T-helper 22 cell (primary cell): ENCODE measurements around the gene KMT2C.

Experiments
- DNase-seq: peaks from one replicate; pipeline ENCODE4 v3.0.0-alpha.2; 2020; ENCODE audit warnings: low read depth

KMT2C gene

DNA sequence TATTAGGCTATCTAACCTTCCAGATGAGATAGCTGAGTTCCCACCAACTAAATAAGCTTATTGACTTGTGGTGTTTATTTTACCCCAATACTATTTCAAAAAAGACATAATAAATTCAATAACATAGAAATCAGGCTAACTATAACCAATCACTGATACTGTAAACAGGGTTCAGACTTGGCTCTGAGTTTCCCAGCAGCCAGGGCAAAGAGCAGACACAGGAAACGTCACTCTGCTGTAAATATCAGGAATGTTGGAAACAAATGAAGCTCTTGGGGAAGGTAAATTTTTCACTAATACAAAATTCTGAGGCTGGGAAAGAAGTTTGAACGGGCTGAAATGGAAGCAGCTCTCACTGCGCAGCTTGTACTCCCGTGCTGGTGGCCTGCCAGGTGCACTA, 295.7 kb downstream of the KMT2C start:
- no peak for DNase-seq

DNA sequence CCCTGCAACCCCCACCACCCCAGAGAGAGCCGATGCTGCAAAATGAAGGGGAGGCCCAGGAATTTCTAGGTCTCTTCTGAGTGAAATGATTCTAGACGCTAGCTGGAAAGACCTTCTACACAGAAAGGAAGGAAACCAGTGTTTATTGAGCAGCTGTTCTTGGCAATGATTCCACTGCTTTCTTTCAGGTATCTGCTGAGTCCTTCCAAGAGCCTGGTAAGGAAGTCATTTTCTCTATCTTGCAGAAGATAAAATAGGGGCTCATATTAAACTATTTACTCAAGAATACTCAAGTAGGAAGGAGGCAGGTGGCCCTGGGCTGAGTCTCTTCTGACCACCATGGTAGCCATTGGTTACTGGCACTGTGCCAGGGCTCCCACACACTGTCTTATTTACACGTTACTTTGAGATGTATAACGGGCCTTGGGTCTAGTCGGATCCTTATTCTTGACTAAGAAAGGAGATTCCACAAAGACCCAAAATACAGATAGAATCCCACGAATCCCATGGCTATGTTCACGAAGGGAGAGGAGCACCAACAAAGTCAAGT, 298.3 kb downstream of the KMT2C start:
- no peak for DNase-seq

DNA sequence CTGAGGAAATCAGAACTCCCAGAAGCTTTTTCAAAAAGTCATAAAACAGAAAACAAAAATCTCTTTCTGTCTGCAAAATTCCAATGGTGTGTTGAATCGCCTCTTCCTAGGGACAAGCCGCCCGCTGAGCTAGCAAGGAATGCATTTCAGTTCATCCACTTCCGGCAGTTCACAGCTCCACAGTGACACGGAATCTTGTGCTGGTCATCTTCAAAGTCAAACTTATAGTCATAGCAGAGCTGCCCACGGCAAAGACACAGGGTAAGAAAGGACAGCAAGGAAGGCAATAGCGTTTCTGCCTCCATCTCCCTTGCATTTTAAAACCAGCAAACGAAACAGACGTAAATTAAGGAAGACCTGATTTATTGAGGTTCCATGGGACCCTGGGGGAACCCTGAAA, 299.1 kb downstream of the KMT2C start:
- no peak for DNase-seq

DNA sequence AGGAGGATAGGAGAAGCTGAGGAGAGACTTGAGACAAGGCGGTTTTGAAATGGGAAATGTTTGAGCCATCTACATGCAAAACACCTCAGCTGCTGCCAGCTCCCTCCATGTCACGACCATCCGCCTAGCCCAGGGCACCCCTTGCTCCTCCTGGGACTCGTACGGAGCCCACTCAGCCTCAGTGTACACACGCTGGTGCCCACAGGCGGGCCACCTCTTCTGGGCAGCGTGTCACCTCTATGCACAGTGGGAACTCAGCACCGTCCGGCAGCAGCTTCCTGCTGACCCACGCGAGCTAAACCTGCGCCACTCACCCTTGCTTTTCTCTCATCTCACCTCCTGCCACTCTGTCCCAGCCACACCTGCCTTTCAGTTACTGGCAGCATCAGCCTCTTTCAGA, 302.0 kb downstream of the KMT2C start:
- no peak for DNase-seq

DNA sequence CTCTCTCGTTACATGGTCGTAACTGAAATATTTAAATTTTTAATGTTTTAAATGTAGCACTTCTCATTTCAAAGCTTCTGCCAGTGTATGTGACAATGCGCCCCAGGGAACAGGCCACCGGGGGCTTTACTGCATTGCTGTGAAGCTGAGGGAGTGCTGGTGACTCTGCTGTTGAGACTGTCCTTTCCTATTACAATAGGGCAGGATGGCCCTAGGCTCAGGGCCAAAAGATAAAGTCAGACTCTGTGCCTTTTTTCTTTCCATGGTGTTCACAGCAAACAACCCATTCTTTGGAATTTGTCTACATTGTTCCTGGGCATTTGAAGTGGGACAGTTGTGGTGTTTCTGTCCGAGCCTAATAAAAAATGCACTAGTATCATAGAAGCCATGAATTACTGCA, 303.0 kb downstream of the KMT2C start:
- DNase-seq, result no peak

DNA sequence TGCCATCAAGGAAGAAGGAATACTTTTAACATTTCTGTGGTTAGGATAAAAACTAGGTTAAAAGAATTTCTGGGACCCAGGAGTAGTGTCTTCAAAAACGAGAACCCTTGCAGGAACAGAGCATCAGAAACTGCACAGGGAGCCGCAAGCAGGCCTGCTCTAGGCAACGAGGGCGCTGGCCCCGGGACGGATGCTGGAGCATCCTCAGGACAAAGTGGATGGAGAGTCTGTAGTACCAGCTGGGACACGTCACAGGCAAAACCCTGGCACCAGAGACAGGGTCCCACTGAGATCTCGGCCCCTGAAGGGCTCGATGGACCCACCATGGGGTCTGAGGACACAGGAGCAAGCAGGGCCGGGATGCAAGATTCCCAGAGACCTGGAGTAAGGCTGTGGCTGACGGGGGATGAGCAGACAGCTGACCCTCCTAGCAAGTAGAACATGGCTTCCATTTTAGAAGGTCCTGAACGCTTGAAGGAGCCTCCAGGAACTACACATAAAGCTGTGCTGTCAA, 303.8 kb downstream of the KMT2C start:
- DNase-seq, result no peak

DNA sequence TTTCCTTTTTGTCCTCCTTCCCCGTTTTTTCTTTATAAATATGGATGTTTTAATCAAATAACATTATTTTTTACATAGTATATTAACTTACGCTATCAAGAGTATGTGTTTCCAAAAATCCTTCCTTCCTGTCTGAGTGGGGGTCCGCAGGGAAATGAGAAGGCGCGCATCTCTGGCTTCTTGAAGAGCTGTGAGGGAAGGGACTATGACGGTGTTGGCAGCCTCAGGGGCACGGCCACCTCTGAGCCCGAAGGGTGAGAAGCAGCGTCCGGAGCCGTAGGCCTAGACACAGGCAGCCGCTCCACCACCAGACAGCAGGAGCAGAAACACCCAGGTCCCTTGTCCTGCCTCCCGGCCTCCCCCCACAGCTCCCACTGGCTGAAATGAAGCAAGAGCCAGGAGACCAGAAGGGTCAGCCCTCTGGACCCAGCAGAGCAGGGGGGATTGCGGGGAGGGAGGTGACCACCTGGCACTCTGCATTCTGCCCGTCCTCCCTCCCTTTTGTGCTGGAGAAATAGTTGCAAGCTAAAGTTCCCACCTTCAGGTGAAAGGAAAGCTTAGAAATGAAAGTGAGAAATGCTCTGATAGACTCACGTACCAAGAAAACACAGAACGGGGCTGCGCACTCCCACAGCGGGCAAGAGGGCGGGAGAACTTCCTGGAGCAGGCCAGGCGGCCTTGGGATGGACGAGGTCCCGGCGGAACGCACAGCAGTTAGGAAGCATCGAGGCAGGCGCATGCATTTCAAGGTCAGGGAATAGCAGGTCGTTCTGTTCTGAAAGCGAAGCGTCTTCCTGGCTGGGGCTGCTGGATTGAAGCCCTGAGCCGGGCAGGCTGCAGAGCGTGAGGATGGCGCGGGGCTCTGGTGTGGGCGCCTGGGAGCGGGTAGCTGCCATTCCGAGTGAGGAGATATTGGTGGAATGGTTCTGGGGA, 304.9 kb downstream of the KMT2C start:
- no peak for DNase-seq

DNA sequence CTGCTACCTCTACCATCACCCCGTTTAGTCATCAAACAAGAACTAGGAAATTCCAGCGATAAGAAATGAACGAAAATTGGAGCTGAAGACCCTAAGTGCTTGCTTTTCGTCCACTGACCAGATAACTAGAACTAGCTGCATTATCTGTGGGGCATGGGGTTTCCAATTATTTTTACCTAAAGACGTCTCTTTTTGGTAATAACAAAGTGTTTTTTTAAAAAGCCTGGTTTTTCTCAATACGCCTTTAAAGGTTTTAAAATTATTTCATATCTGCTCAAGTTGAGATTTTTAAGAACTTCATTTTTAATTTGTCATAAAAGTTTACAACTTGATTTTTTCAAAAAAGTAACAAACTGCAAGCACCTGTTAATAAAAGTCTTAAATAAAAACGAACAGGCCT, 306.1 kb downstream of the KMT2C start:
- DNase-seq, result no peak

DNA sequence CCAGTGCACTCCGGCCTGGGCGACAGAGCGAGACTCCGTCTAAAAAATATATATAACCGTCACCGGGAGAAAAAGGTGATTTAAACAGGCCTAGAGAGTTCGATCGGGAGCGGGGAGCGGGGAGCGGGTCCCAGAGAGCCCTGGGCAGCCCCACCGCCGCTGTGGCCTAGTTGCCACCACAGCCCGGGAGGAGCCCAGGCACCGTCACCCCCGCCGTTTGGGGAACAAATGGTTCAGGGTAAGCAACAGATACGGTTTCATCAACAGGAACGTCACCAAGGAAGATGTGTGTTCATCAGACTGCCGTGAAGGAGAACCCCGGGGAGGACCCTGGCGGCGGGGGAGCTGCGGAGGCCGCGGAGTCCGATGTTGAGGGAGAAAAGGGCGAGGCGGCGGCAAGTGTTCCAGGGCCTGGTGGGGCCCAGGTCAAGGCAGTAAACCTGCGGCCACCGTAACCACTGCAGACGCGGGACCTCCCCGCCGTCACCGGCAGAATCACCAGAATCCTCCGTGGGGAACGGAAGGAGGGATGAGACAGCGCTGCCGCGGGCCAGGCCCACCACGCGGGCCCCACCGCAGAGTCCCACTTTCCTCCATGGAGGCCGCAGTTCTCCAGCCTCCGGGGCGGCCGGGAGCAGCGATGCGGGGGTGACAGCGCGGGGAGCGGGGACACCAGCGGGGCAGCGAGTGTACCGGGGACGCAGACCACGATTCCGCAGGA, 306.9 kb downstream of the KMT2C start:
- no peak for DNase-seq

DNA sequence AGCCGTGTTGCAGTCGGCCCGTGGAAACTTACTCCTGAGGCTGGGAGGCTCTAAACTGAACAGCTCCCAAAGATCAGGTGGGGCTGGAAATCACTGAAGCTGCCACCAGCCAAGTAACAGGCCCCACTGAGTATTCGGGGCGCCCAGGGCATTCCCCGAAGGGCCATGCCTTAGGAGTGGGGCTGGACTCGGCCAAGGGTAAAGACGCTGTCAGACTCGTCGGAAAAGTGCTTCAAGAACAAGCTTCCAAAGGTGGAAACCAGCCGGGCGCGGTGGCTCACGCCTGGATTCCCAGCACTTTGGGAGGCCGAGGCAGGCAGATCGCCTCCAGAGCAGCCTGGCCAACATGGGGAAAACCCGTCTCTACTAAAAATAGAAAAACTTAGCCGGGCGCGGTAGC, 307.6 kb downstream of the KMT2C start:
- DNase-seq, result no peak

DNA sequence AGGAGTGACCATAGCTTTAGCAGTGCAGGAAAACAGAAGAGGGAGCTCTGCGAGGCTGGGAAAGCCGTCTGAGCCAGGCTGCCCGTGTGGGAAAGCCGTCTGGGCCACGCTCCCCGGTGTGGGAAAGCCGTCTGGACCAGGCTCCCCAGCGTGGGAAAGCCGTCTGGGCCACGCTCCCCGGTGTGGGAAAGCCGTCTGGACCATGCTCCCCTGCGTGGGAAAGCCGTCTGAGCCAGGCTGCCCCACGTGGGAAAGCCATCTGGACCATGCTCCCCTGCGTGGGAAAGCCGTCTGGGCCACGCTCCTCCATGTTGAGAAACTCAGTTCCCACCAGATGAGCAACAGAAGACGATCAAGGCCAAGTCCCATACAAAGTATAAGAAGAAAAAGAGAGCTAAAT, 308.6 kb downstream of the KMT2C start:
- DNase-seq, result no peak

DNA sequence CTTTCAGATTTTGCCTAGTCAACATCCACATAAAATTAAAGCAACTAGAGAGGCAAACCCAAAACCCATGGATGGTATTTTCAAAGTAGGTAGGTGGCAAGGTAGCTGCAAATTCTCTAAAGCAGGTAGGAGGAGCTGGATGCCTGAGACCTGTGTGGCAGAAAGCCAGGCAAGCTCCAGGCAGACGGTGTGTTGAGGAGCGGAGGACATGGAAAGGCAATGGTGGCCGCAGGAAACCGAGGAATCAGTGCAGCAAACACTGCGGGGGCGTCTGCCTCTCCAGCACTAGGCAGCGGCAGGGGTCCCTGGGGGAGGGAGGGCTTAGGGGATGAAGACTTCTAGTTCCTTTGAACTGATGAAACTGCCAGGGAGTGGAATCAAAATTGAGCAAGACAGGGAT, 309.1 kb downstream of the KMT2C start:
- no peak for DNase-seq

DNA sequence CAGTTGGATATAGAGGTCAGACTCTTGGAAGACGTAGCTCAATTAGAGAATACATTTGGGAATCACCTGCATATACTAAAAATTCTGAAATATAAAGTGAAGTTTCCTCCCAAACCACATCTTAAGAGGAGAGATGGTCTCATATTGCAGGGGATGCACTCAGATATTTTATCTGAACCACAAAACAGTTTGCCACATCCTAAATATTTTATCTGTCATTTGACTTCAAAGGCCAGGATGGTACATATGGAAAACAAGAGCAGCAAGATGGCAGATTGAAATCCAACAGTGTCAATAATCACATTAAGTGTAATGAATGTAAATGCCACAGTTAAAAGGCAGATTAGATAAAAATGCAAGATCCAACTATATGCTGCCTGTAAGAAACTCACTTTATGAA, 313.3 kb downstream of the KMT2C start:
- DNase-seq, result no peak

DNA sequence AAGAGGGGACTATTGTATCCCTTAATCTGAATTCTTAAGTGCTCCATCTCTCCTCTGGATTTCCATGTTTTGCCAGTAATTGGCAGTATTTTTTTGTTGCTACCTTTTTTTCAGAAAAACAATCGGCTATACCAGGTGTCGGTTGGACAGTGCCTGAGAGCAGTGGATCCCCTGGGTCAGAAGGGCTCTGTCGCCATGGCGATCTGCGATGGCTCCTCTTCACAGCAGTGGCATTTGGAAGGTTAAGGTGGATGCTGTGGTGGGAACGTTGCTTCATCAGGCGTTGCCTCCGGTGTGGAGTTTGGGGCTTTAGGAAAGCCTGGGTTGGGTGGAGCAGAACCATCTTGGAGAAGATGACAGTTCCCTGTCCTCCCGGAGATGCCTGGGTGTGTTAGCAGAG, 314.4 kb downstream of the KMT2C start:
- DNase-seq, result no peak

DNA sequence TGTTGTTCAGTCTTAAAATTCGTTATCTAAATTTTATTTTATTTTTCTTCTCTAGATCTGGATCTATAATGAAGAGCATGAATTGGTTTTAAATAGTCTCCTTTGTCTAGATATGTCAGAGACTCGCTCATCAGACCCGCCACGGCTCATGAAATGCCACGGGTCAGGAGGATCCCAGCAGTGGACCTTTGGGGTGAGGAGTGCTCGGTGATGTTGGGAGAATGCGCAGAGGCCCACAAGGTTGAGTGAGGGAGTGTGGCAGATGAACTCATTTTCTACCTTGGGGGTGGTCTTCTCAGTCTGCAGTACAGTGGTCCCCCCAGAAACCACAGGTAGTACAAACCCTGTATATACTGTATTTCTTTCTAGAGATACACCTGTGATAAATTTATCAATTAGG, 315.0 kb downstream of the KMT2C start:
- DNase-seq, result no peak

DNA sequence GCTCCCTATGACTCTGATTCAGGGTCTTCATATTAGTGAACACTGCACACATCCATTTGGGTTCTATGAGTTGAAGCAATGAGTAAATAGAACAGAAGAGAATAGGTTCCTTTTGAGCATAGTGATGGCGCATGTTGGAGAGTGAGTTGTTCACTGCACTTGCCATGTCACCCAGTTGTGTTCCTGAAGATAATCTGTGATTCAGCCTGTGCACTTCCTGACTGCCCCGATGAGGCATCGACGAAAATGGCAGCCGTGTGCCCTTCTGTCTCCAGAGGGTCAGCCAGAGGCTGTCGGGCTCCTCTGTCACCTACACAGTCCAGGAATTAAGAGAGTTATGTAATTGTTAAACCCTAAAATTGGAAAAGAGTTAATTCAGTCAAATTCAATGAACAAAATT, 315.6 kb downstream of the KMT2C start:
- DNase-seq, result no peak

DNA sequence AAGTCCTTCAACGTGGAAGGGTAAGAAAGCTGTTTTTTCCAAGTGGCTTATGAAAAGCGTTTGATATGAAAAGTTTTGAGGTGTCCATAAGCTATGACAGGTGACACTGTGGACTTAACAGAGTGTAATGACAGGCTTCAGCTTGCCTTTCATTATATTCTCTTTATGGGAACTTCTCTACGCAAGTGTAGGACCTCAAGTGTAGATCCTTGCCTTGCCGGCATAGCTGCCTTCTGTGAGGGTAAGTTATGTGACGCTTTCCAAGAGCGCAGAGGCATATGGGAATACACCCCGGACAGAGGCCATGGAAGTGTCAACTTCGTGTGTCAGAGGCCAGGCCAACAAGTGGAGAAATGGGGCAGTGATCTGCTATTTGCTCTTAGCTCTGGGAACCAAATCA, 318.4 kb downstream of the KMT2C start:
- no peak for DNase-seq

DNA sequence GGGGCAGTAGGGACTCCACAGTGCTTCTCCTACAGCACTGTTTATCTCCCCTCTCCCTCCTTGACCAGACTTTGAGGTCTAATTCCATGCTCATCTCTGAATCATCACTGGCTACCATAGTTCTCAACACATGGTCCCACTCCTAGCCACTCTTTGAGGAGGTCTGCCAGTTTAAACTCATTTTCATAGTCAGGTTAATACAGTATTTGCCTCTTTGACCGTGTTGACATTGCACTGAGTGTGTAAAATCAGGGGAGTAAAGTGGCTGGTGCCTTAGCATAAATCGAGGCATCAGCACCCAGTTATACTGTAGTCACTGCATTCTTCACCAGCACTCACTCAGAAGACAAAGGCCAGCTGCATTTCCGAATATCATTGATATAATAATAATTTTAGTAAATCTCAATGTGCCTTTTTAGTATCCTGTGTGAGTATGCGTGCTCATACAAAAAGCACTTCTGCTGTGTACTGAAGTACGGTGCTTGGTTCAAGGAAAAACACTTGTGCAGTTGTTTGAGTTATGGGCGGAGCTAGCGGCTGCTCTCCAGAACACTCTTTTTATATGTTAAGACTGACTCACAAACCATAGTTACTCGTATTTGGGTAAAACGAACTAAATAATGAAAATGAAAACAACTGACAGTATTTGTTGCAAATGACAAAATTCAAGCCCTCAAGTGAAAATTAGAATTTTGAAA, 320.6 kb downstream of the KMT2C start:
- no peak for DNase-seq

DNA sequence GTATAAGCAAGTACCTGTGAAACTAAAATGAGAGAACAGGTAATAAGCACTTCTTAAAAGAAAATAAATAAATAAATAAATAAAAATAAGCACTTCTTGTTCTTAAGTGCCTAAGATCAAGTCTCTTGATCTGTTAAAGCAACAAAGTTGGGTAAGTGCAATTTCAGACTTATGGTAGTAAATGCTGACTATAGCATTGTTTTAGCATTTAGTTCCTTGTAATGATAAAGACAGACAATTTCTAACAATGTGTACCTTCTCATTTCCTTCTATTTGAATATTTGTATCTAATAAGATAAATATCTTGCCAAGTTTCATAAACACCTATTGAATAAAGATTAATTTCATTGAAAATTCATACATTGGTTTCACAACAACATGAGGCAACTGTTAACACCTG, 323.0 kb downstream of the KMT2C start:
- no peak for DNase-seq

DNA sequence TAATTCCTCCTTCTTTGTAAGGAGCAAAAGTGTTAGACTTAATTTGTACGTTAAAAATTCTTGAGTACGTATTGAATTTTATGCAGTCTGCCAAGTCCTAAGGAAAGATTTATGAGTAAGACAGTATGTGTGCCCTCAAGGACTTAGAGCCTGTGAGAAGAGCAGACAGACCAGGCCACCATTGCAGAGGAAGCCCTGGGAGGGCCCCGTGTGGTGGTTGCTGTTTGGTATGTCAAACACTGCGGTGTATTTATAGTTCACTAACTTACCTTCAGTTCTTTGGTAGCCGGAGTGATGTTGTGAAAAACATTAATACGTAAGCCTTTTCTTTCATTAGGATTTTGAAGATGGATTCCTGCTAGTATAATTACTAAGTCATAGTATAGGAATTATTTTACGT, 327.4 kb downstream of the KMT2C start:
- DNase-seq, result no peak

DNA sequence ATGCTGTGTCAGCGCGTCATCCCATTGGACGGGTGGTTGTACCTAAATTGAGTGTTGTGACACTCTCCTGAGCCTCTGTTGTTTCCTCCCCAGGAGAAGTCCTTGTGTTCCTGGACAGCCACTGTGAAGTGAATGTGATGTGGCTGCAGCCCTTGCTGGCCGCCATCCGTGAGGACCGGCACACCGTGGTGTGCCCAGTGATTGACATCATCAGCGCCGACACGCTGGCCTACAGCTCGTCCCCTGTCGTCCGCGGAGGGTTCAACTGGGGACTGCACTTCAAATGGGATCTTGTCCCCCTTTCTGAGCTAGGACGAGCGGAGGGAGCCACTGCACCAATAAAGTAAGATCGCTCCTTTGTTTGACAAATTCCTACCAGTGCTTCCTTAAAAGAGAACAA, 327.9 kb downstream of the KMT2C start:
- no peak for DNase-seq

DNA sequence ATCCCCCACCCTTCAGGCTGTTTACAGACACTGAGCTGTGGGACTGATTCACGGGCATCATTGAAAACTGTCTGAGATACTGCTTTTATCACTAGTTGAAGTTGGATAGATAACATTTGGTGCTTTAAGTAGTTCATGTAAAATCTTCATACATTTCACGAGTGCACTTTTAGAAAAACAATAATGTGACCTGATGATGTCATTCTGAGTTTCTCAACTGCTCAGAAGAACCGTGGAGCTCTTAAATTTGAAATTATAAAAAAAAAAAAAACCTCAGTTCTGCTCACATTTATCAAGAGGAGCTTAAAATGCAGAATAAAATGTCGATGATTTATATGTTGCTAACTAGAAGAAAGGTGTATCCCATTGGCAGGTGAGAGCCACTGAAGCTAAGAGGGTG, 328.8 kb downstream of the KMT2C start:
- DNase-seq, result no peak
